Right renal cortex interstitium (tissue), 3 donors: ENCODE measurements around the gene IMP3. TPM values are rescaled to one million over a fixed set of nuclear protein-coding genes. Genes with fewer than 3 reads are reported as not detected.
A peak's percentile ranks its signal among the peaks of the same experiment; 100 is the strongest.
"Not testable (repeated sequence)": the region's sequence is repeated elsewhere in the genome, so short reads cannot be mapped to it uniquely, and the experiment has no call there.

Source experiments
- DNase-seq, 3 donors: peaks; one replicate each; pipeline ENCODE4 v3.0.0-alpha.2; 2013; ENCODE audit warnings: low read depth in 3 of 3, low spot score in 2 of 3
- polyA plus RNA-seq, 3 donors: library from polyadenylated mRNA; unstranded; fragments of 120-200 nt; gene quantifications; one replicate each; pipeline ENCODE4 v1.2.1, GENCODE V29; 2013; ENCODE audit not compliant: insufficient read length in 3 of 3

The IMP3 gene, protein sequence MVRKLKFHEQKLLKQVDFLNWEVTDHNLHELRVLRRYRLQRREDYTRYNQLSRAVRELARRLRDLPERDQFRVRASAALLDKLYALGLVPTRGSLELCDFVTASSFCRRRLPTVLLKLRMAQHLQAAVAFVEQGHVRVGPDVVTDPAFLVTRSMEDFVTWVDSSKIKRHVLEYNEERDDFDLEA
- 10 to 100 TPM; 46.1 to 56.4 (median 53.6) TPM for polyA plus RNA-seq

- peak; percentile 92 to 97 (median 95) for DNase-seq
Measured at GRCh38 chr15:75639709-75640482, at the start of gene IMP3. Gene IMP3 (minus strand): TSS chr15:75640224. CDS start chr15:75640168, 56 bp downstream.

- not testable (repeated sequence) for DNase-seq
Measured at GRCh38 chr15:75689429-75689828, 49.4 kb upstream of the IMP3 start.

GRCh38 chr15:75688831-75689230 is 48.8 kb upstream of the IMP3 start:
- no peak for DNase-seq

GRCh38 chr15:75688278-75688557 is 48.2 kb upstream of the IMP3 start:
- no peak for DNase-seq

DNA sequence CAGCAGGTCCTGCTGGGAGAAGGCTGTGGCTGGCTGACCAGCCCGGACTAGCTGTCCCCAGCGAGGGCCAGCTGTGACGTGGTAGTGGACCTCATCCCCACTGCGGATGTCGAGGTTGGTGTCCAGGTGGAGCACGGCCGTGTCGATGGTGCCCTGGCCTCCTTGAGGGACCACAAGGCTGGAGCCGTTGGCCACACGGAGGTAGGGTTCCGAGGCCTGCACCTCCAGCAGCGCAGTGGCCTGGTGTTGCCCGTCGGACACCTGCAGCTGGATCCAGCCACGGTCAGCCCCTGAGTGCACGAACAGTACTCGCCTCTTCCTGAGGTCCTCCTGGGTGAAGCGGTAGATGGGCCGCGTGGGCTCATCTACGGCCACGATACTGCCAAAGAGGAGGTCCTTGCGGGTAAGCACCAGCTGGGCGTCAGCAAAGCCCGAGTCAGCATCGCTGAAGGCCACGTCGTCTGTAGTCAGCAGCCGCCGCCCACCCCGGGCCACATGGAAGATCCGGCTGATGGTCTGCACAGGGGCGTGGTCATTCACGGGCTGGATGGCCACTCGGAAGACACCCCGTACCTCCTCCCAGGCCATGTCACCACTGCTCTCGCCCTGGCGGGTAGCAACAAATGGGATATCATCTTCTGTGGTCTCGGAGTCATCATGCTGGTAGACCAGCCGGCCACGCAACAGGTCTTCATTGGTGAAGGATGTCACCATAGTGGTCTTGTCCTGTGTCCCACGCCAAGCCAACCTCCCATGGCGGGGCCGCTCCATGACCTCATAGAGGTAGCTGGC is 47.7 kb upstream of the IMP3 start:
- DNase-seq = no peak

DNA sequence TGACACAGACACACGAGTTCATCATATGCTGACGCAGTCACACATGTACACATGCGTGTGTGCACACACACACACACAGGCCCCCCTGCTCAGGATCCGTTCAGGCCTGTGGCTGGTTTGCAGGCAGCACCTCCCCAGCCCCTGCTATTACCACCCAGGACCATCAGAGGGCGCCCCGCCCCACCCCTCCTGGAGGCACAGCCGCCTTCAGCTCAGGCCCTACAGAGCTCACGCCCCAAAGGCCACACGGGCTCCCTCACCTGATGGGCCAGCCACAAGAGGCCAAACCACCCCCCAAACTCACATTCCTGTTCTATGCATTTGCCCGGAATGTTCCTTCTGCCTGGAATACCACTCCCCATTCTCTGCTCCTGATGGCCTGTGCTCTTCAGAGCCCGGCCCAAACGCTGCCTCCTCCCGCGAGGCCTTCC is 46.2 kb upstream of the IMP3 start:
- DNase-seq = not testable (repeated sequence)

- DNase-seq = no peak
Measured at GRCh38 chr15:75685195-75685594, 45.2 kb upstream of the IMP3 start.

GRCh38 chr15:75684648-75685047 is 44.6 kb upstream of the IMP3 start:
- no peak for DNase-seq

- not testable (repeated sequence) for DNase-seq
Measured at GRCh38 chr15:75683646-75684312, 43.8 kb upstream of the IMP3 start.

GRCh38 chr15:75682181-75683135 is 42.4 kb upstream of the IMP3 start:
- no peak for DNase-seq

GRCh38 chr15:75680007-75680789 is 40.2 kb upstream of the IMP3 start:
- no peak for DNase-seq

GRCh38 chr15:75678324-75678690 is 38.3 kb upstream of the IMP3 start:
- DNase-seq = not testable (repeated sequence)

GRCh38 chr15:75677465-75678323 is 37.7 kb upstream of the IMP3 start:
- no peak for DNase-seq

- DNase-seq = no peak
Measured at GRCh38 chr15:75676688-75677464, 36.9 kb upstream of the IMP3 start.

- DNase-seq = no peak
Measured at GRCh38 chr15:75675579-75676404, 35.8 kb upstream of the IMP3 start.

DNA sequence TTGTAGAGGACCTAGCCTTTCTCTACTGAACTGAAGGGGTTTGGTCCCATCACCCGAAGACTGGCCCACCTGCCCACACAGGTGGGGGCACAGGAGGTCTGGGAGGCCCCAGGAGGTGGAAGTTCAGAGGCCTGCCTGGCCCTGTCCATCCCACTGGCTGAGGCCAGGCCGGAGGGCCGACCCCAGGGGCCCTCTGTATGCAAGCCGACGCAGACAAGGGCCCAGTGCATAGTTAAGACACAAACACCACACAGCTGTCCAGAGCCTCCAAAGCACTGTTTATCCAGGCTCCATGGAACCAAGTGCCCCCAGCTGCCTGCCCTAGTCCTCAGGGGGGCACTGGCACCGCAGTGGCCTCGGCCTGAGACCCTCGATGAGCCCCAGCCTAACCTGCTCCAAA is 34.3 kb upstream of the IMP3 start:
- DNase-seq = no peak
